ENCODE measurements around the gene DNASE2.

DNA sequence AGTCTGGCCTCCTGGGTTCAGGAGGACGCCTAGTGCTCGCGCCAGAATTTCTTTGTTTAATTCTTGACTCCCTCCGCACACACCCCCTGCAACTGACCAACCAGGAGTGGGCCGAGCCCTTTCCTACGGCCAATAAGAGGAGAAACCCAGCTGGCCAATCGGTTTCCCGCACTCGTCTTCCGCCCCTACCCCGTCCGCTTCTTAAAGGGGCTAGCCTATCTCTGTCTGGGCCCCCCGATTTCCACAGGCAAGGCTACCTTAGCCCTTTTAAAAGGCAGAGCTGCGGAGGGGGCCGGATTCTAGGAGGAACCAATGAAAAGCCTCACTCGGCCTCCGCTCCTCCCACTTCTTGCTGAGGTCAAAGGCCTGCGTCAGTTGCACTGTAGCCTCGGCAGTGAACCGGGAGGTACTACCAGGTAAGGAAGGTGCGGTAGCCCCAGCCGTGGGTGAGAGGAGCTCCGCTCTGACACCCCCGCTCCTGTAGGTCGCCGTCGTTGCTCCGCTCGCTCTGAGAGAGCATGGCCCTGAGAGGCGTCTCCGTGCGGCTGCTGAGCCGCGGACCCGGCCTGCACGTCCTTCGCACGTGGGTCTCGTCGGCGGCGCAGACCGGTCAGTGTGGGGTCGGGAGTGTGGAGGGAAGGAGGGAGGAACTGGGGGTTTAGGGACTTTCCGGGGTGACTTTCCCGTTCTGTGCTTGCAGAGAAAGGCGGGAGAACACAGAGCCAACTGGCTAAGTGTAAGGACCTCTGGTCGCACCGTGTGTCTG is 9.7 kb upstream of the DNASE2 start, which contains the start of gene GCDH:
- TF ChIP-seq REST (IDR thresholded peaks at IDR 0.05; ENCODE audit: insufficient read depth in 1 of 2, low read depth in 2 of 2, low read length in 2 of 2): no peak
- peak; percentile 55; the same call in 1 of the 2 replicates for TF ChIP-seq POLR2AphosphoS5 (IDR thresholded peaks at IDR 0.05; ENCODE audit: low read depth, low read length)
- no peak for TF ChIP-seq TAF1 (IDR thresholded peaks at IDR 0.05; ENCODE audit: borderline replicate concordance, insufficient read depth, low read length)
- peak; percentile 93 for TF ChIP-seq SIN3A (IDR thresholded peaks at IDR 0.05; ENCODE audit: borderline replicate concordance, insufficient read depth, low read length)

Measured in PFSK-1 (cell line).